GM12864 (cell line): Measurements from ENCODE around the gene REEP1.

Experiments used
- DNase-seq: peaks from one replicate; pipeline ENCODE4 v3.0.0-alpha.2; 2011; ENCODE audit warnings: low read depth
- H3K4me3 ChIP-seq: 2 replicates; pipeline ENCODE4 v1.5.1; 2011; ENCODE audit warnings: mild to moderate bottlenecking, low read depth, low read length, control low read depth
- CTCF ChIP-seq: IDR thresholded peaks from 2 replicates; pipeline ENCODE4 v1.5.1; 2011; ENCODE audit warnings: low read depth, mild to moderate bottlenecking, moderate library complexity, low read length, control low read depth, inconsistent platforms; ENCODE audit errors: missing control alignments

REEP1 gene

DNA sequence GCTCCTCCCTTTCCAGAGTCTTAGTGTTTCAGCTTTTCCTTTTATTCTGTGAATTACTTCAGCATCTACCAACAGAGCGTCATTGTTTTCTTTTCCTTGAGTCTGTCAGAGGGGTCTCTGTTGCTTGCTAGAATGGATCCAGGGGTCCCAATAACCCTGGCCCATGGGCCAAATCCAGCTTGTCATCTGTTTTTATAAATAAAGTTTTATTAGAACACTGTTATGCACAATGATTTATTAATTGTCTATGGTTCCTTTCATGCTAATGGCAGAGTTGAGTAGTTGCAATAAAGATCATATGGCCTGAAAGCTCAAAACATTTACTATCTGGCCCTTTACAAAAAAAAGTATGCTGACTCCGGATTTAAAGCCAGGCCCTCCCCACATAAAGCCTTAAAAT lies 79.3 kb downstream of the REEP1 start:
- H3K4me3 ChIP-seq: no peak overlapping the region
- TF ChIP-seq CTCF: no peak
- DNase-seq: no peak

DNA sequence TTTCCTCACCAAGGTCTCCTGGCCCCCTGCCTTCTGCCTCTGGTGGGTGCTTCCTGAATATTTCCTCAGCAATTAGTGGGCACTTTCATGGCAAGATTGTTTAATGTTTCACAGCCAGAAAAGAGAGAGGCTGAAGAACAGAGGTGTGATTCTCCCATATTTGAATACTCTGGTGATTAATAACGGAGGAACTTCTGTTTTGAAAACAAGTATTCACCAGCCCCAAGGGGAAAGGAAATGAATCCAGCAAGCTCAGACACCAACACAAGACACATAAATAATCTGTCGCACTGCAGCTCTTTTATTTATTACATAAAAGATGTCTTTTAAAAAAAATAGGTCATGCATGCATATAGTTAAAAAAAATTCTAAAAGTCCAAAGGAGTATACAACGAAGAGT lies 80.4 kb downstream of the REEP1 start:
- DNase-seq: no peak
- TF ChIP-seq CTCF: no peak
- H3K4me3 ChIP-seq: no peak overlapping the region

GRCh38 chr2:86256300-86256699 lies 81.1 kb downstream of the REEP1 start:
- H3K4me3 ChIP-seq: no peak overlapping the region
- DNase-seq: no peak
- TF ChIP-seq CTCF: no peak

DNA sequence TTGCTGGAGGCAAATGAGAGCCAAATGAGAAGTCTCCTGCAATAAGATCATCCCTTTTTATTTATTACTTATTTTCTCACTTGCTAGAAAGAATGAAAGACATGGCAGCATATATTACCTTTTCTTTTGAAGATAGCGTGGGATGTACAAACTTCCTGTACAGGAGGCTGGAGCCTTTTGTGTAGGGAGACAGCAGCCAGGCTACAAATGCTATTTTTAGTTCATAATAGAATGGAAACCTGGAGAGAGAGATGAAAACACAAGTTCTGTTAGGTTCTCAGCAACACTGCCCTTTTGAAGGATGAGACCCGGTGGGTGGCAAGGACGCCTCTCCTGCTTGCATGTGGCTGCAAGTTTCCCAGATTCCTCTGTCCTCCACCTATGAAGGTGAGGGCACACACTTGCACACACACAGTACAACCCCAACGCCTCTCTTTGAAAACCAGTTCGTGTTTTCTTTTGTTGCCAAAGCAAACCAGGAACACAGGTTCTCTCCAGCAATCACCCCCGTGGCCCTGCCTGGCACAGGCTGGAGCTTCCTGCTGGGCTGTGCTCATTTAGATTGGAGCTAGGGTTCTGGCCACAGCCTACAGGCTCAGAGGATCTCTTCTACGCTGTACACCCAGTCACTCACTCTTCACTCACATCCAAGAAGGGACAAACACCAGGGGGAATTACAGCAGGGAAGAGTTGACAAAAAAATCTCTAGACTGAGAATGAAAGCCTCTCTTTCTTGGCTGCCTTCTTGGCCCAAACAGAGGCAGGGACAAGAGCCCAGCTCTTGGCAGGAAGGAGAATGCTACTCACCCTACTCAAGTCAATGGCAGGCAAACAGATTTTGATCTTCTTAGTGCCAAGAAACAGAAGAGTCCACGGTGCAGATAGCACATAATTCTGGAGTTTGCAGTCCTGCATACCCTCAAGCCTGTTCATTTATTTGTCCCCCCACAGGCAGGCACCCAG lies 82.6 kb downstream of the REEP1 start:
- no peak for TF ChIP-seq CTCF
- H3K4me3 ChIP-seq: no peak overlapping the region
- no peak for DNase-seq

- no peak for DNase-seq
These were observed 84.0 kb downstream of the REEP1 start for GRCh38 chr2:86253424-86253823.

DNA sequence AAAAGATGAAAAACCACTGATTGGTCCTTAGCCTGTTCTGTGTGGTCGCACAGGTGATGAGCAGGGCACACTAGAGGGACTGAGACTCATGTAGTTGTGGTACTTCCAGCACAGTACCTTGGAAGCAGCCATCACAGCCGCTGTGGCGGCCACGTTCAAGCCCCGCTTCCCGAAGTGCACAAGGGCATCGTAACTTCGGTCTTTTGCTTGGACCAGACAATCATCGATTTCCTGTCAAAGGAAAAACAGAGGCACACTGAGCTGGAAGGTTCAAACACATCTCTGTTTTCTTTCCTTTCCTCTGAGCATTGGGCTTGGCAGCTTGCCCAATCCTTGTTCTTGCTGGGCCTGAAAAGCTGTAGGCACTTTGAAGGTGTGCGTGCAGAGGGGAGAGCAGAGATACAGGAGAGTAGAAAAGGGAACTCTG lies 85.6 kb downstream of the REEP1 start:
- no peak overlapping the region for H3K4me3 ChIP-seq
- no peak for TF ChIP-seq CTCF
- DNase-seq: no peak

More at GRCh38 chr2:86253424-86253823, 84.0 kb downstream of the REEP1 start:
- H3K4me3 ChIP-seq: no peak overlapping the region
- no peak for TF ChIP-seq CTCF
